Fibroblast of skin of left biceps (primary cell): Measurements from ENCODE around the gene MPEG1.
A peak's percentile ranks its signal among the peaks of the same experiment; 100 is the strongest.

Experiments used
- DNase-seq, 2 experiments: peaks; one replicate each; pipeline ENCODE4 v3.0.0-alpha.2; 2013; ENCODE audit warnings: low read depth in 2 of 2

The MPEG1 gene

GRCh38 chr11:59187587-59187986 is 25.1 kb downstream of the MPEG1 start:
- no peak for DNase-seq

- no peak for DNase-seq
These were observed 25.7 kb downstream of the MPEG1 start for GRCh38 chr11:59187035-59187434.

GRCh38 chr11:59186130-59186594 is 26.6 kb downstream of the MPEG1 start:
- DNase-seq, result no peak

GRCh38 chr11:59185386-59185945 is 27.3 kb downstream of the MPEG1 start:
- no peak for DNase-seq

GRCh38 chr11:59184691-59185339 is 27.9 kb downstream of the MPEG1 start:
- no peak for DNase-seq

- DNase-seq, result no peak
These were observed 29.0 kb downstream of the MPEG1 start for GRCh38 chr11:59183771-59184170.

- DNase-seq, result no peak
These were observed 30.1 kb downstream of the MPEG1 start for GRCh38 chr11:59182457-59183151.

- no peak for DNase-seq
These were observed 30.8 kb downstream of the MPEG1 start for GRCh38 chr11:59181746-59182456.

GRCh38 chr11:59180907-59181306 is 31.8 kb downstream of the MPEG1 start:
- DNase-seq, result no peak

GRCh38 chr11:59180168-59180776 is 32.5 kb downstream of the MPEG1 start:
- DNase-seq, result no peak

GRCh38 chr11:59179121-59179520 is 33.6 kb downstream of the MPEG1 start:
- DNase-seq, result no peak

GRCh38 chr11:59178402-59178801 is 34.3 kb downstream of the MPEG1 start:
- DNase-seq, result no peak

- DNase-seq, result no peak
These were observed 36.4 kb downstream of the MPEG1 start for GRCh38 chr11:59176330-59176729.

GRCh38 chr11:59175091-59175501 is 37.6 kb downstream of the MPEG1 start:
- DNase-seq, result no peak

GRCh38 chr11:59174664-59175033 is 38.1 kb downstream of the MPEG1 start:
- no peak for DNase-seq

- DNase-seq, result no peak
These were observed 38.6 kb downstream of the MPEG1 start for GRCh38 chr11:59173964-59174663.

GRCh38 chr11:59173080-59173963 is 39.4 kb downstream of the MPEG1 start:
- DNase-seq, result no peak

GRCh38 chr11:59172345-59173079 is 40.2 kb downstream of the MPEG1 start:
- no peak for DNase-seq

GRCh38 chr11:59171508-59172322 is 41.0 kb downstream of the MPEG1 start, which contains the start of gene DTX4:
Gene DTX4 (plus strand): TSS chr11:59172132. CDS start chr11:59172596, 464 bp downstream.
- DNase-seq, result peak; percentile 61 to 65
